HCT116 (cell line): Measurements from ENCODE around the gene EVC. TPM values are rescaled to one million over a fixed set of nuclear protein-coding genes. Genes with fewer than 3 reads are reported as not detected.

ENCODE experiments used
- ATAC-seq: fragments of 200-7000 bp; cut with Tn5 transposase; 2 replicates; pipeline ENCODE4 v1.9.1; 2020; ENCODE audit warnings: mild to moderate bottlenecking, moderate library complexity
- BruUV-seq: library from RNA; stranded (reverse); fragments of 400-500 nt; replicated peaks from 2 replicates; lab custom pipeline; 2021; lab: Mats Ljungman, UMichigan
- CTCF ChIA-PET: fragments of 300-600 bp; sonication (Branson Sonifier 250); formaldehyde crosslinking; loops from one replicate; lab custom pipeline; 2021; ENCODE audit warnings: antibody characterized with exemption; lab: Charles Lee
- POLR2A ChIA-PET: fragments of 300-600, 350-600 bp; sonication (Branson Sonifier 250); formaldehyde crosslinking; loops from one replicate; lab custom pipeline; 2021; ENCODE audit warnings: antibody characterized with exemption; lab: Charles Lee
- RAD21 ChIA-PET, 2 experiments: fragments of 300-600 bp; sonication (Branson Sonifier 250); formaldehyde crosslinking; loops; one replicate each; lab custom pipeline; 2023; ENCODE audit warnings: low total read pairs in 2 of 2; ENCODE audit not compliant: uncharacterized antibody in 2 of 2, unreplicated experiment in 2 of 2, low non-redundant PET in 1 of 2; lab: Charles Lee
- DNase-seq: peaks from one replicate; pipeline ENCODE4 v3.0.0-alpha.2; 2010; ENCODE audit warnings: low read depth, low spot score
- H2AFZ ChIP-seq: fragments of 200-600 bp; shearing (Covaris generic), sonication (generic); 2 replicates; pipeline ENCODE4 v1.6.1; 2017; ENCODE audit warnings: low read depth, mixed run types, mixed read lengths, antibody characterized with exemption, low read length; ENCODE audit not compliant: poor library complexity, severe bottlenecking
- H3K27ac ChIP-seq: 2 replicates; pipeline ENCODE4 v1.5.1; 2012; ENCODE audit warnings: low read depth, low read length
- H3K27me3 ChIP-seq: fragments of 200-600 bp; sonication (generic); 2 replicates; pipeline ENCODE4 v1.6.1; 2016; ENCODE audit warnings: mixed run types, low read length, mixed read lengths; ENCODE audit not compliant: insufficient read depth
- H3K36me3 ChIP-seq, 2 experiments: fragments of 200-500 bp in 1 of 2; fragments of 200-600 bp in 1 of 2; sonication (Bioruptor generic) in 1 of 2; sonication (generic) in 1 of 2; 2 replicates each; pipeline versions ENCODE4 v1.5.1 to v1.6.1; 2014 to 2016; ENCODE audit warnings: low read length in 2 of 2, inconsistent platforms in 1 of 2, mixed read lengths in 1 of 2, mixed run types in 1 of 2; ENCODE audit not compliant: insufficient read depth in 2 of 2, control insufficient read depth in 1 of 2
- H3K4me1 ChIP-seq, 2 experiments: fragments of 200-600 bp in 1 of 2; sonication (generic) in 1 of 2; 2 replicates each; pipeline versions ENCODE4 v1.5.1 to v1.6.1; 2012 to 2017; ENCODE audit warnings: low read length in 2 of 2, inconsistent platforms in 1 of 2, mild to moderate bottlenecking in 1 of 2, mixed read lengths in 1 of 2, mixed run types in 1 of 2, moderate library complexity in 1 of 2; ENCODE audit not compliant: insufficient read depth in 2 of 2, control insufficient read depth in 1 of 2
- H3K4me2 ChIP-seq: fragments of 200-600 bp; sonication (generic); 2 replicates; pipeline ENCODE4 v1.6.1; 2017; ENCODE audit warnings: mixed run types, low read length, mixed read lengths
- H3K4me3 ChIP-seq, 2 experiments: fragments of 200-600 bp in 1 of 2; sonication (generic) in 1 of 2; replicated peaks in 1 of 2; 2 replicates each; pipeline ENCODE4 v1.5.1; 2011 to 2016; ENCODE audit warnings: low read length in 2 of 2, control low read depth in 1 of 2, low read depth in 1 of 2, mild to moderate bottlenecking in 1 of 2, mixed read lengths in 1 of 2, mixed run types in 1 of 2
- H3K79me2 ChIP-seq: fragments of 200-600 bp; sonication (generic); 2 replicates; pipeline ENCODE4 v1.6.1; 2017; ENCODE audit warnings: mild to moderate bottlenecking, mixed run types, low read length, moderate library complexity, mixed read lengths; ENCODE audit not compliant: insufficient read depth
- H3K9ac ChIP-seq: fragments of 200-600 bp; sonication (generic); 2 replicates; pipeline ENCODE4 v1.6.1; 2016; ENCODE audit warnings: low read length, mixed read lengths
- H3K9me2 ChIP-seq: fragments of 200-600 bp; sonication (generic), shearing (Covaris generic); 2 replicates; pipeline ENCODE4 v1.6.1; 2017; ENCODE audit warnings: mixed run types, mild to moderate bottlenecking, moderate library complexity; ENCODE audit not compliant: insufficient read depth
- H3K9me3 ChIP-seq, 2 experiments: fragments of 200-500 bp in 1 of 2; fragments of 200-600 bp in 1 of 2; sonication (Bioruptor generic) in 1 of 2; sonication (generic) in 1 of 2; 2 replicates each; pipeline ENCODE4 v1.6.1; 2014 to 2017; ENCODE audit warnings: low read length in 2 of 2, mixed read lengths in 2 of 2, inconsistent platforms in 1 of 2, low read depth in 1 of 2, mild to moderate bottlenecking in 1 of 2, mixed run types in 1 of 2, moderate library complexity in 1 of 2; ENCODE audit not compliant: control insufficient read depth in 1 of 2, insufficient read depth in 1 of 2
- H4K20me1 ChIP-seq: fragments of 200-600 bp; sonication (generic), shearing (Covaris generic); 2 replicates; pipeline ENCODE4 v1.6.1; 2017; ENCODE audit warnings: mixed run types, mild to moderate bottlenecking, moderate library complexity; ENCODE audit not compliant: insufficient read depth
- CBX3 ChIP-seq: IDR thresholded peaks from 2 replicates; pipeline ENCODE4 v1.6.1; 2012; ENCODE audit warnings: low read depth
- CEBPB ChIP-seq: IDR thresholded peaks from 2 replicates; pipeline ENCODE4 v1.6.1; 2012; ENCODE audit warnings: low read depth
- CTCF ChIP-seq, 3 experiments: fragments of 200-600 bp in 1 of 3; sonication (generic) in 1 of 3; IDR thresholded peaks in 2 of 3; conservative IDR thresholded peaks in 1 of 3; 2 replicates each; pipeline ENCODE4 v1.5.1; 2012 to 2017; ENCODE audit warnings: low read depth in 2 of 3, low read length in 2 of 3, antibody characterized with exemption in 1 of 3, borderline replicate concordance in 1 of 3, control low read depth in 1 of 3, mild to moderate bottlenecking in 1 of 3, mixed read lengths in 1 of 3, mixed run types in 1 of 3, moderate library complexity in 1 of 3; ENCODE audit not compliant: insufficient read depth in 1 of 3
- ELF1 ChIP-seq: IDR thresholded peaks from 2 replicates; pipeline ENCODE4 v1.6.1; 2012; ENCODE audit warnings: low read depth, borderline replicate concordance
- EZH2 ChIP-seq: fragments of 200-600 bp; sonication (generic); IDR thresholded peaks from 2 replicates; pipeline ENCODE4 v1.6.1; 2017; ENCODE audit warnings: antibody characterized with exemption, mixed run types
- EZH2phosphoT487 ChIP-seq: fragments of 200-600 bp; IDR thresholded peaks from 2 replicates; pipeline ENCODE4 v1.6.1; 2018; ENCODE audit warnings: antibody characterized with exemption, borderline replicate concordance
- MAX ChIP-seq: IDR thresholded peaks from 2 replicates; pipeline ENCODE4 v1.6.1; 2012
- REST ChIP-seq: IDR thresholded peaks from 2 replicates; pipeline ENCODE4 v1.6.1; 2012; ENCODE audit warnings: low read depth
- SIN3A ChIP-seq: IDR thresholded peaks from 2 replicates; pipeline ENCODE4 v1.6.1; 2012; ENCODE audit warnings: low read depth
- SP1 ChIP-seq: IDR thresholded peaks from 2 replicates; pipeline ENCODE4 v1.6.1; 2012; ENCODE audit warnings: low read depth
- ZNF274 ChIP-seq: fragments of 200-500 bp; sonication (Bioruptor generic); IDR thresholded peaks from 2 replicates; pipeline ENCODE4 v1.6.1; 2014; ENCODE audit warnings: mild to moderate bottlenecking, low read depth, low read length, inconsistent platforms
- intact Hi-C: fragments of 100-400 bp; cut with micrococcal nuclease; formaldehyde crosslinking; loops from 2 replicates; pipeline ENCODE4 v1.10.0; 2022
- total RNA-seq: library from RNA; stranded (reverse); gene quantifications from one replicate; pipeline ENCODE4 v1.2.1, GENCODE V29; 2021; ENCODE audit not compliant: unreplicated experiment

Gene EVC
- total RNA-seq, 1 experiment from 2014 or later, result 0.15 TPM

- ATAC-seq, result no peak
- Histone ChIP-seq H3K9me3 (no peaks in the 10 kb centered on the region), H3K9me2 (no peaks in the 10 kb centered on the region), H3K27me3 (no peaks in the 10 kb centered on the region), H4K20me1 (no peaks in the 10 kb centered on the region), H3K36me3 (no peaks in the 10 kb centered on the region), H3K4me2 (no peak overlapping the region), H3K4me1 (no peaks in the 10 kb centered on the region), H3K79me2 (no peaks in the 10 kb centered on the region), H2AFZ (no peak overlapping the region), H3K4me3 (no peak overlapping the region), H3K27ac (no peak overlapping the region), H3K9ac (no peak overlapping the region)
- no TSS peak for BruUV-seq
- ChIA-PET CTCF (no interaction called here), POLR2A (no interaction called here), RAD21 (no interaction called here)
- no peak for DNase-seq
- intact Hi-C loops, result no loop called here
- TF ChIP-seq ZNF274, result no peak
- no peak for TF ChIP-seq EZH2phosphoT487
- TF ChIP-seq CBX3, result no peak
- TF ChIP-seq ELF1, result no peak
- no peak for TF ChIP-seq CTCF (IDR thresholded peaks at IDR 0.05 in 2 of 3, conservative IDR thresholded peaks at IDR 0.05 in 1 of 3; ENCODE audit: borderline replicate concordance in 1 of 3, insufficient read depth in 1 of 3, low read depth in 2 of 3, low read length in 2 of 3)
- no peak for TF ChIP-seq MAX
- TF ChIP-seq REST, result no peak
- TF ChIP-seq EZH2, result no peak
- TF ChIP-seq CEBPB, result no peak
- TF ChIP-seq SIN3A, result no peak
- no peak for TF ChIP-seq SP1
Measured at GRCh38 chr4:5784960-5785611, 74.1 kb downstream of the EVC start.
